HG02970 (cell line): ENCODE results near the gene SPAG16.
"Not testable (repeated sequence)": the region's sequence is repeated elsewhere in the genome, so short reads cannot be mapped to it uniquely, and the experiment has no call there.

ENCODE experiments used
- ATAC-seq: cut with Tn5 transposase; IDR thresholded peaks from one replicate; pipeline ENCODE4 v1.9.1; 2021; ENCODE audit warnings: mild to moderate bottlenecking, moderate library complexity, moderate number of reproducible peaks; ENCODE audit not compliant: unreplicated experiment, low FRiP score

SPAG16 gene

GRCh38 chr2:213688133-213688532 lies 403.9 kb downstream of the SPAG16 start:
- ATAC-seq = no peak

- not testable (repeated sequence) for ATAC-seq
Measured at GRCh38 chr2:213688825-213689224, 404.6 kb downstream of the SPAG16 start.

GRCh38 chr2:213689585-213689984 lies 405.3 kb downstream of the SPAG16 start:
- ATAC-seq = no peak

- no peak for ATAC-seq
Measured at GRCh38 chr2:213691351-213691750, 407.1 kb downstream of the SPAG16 start.

GRCh38 chr2:213696442-213696841 lies 412.2 kb downstream of the SPAG16 start:
- no peak for ATAC-seq

- ATAC-seq = not testable (repeated sequence)
Measured at GRCh38 chr2:213701365-213701764, 417.1 kb downstream of the SPAG16 start.

GRCh38 chr2:213703406-213704098 lies 419.3 kb downstream of the SPAG16 start:
- no peak for ATAC-seq

- ATAC-seq = no peak
Measured at GRCh38 chr2:213710164-213710563, 425.9 kb downstream of the SPAG16 start.

GRCh38 chr2:213718411-213718810 lies 434.1 kb downstream of the SPAG16 start:
- not testable (repeated sequence) for ATAC-seq

- no peak for ATAC-seq
Measured at GRCh38 chr2:213722565-213722964, 438.3 kb downstream of the SPAG16 start.

GRCh38 chr2:213723041-213723560 lies 438.8 kb downstream of the SPAG16 start:
- no peak for ATAC-seq

- ATAC-seq = no peak
Measured at GRCh38 chr2:213723707-213724106, 439.4 kb downstream of the SPAG16 start.

GRCh38 chr2:213726101-213726500 lies 441.8 kb downstream of the SPAG16 start:
- ATAC-seq = no peak

GRCh38 chr2:213733893-213734292 lies 449.6 kb downstream of the SPAG16 start:
- no peak for ATAC-seq

GRCh38 chr2:213740453-213740852 lies 456.2 kb downstream of the SPAG16 start:
- ATAC-seq = no peak

- ATAC-seq = no peak
Measured at GRCh38 chr2:213751446-213751845, 467.2 kb downstream of the SPAG16 start.

- ATAC-seq = no peak
Measured at GRCh38 chr2:213752575-213752974, 468.3 kb downstream of the SPAG16 start.

GRCh38 chr2:213757525-213757924 lies 473.3 kb downstream of the SPAG16 start:
- no peak for ATAC-seq

GRCh38 chr2:213763354-213763753 lies 479.1 kb downstream of the SPAG16 start:
- no peak for ATAC-seq

GRCh38 chr2:213763963-213764362 lies 479.7 kb downstream of the SPAG16 start:
- no peak for ATAC-seq

- no peak for ATAC-seq
Measured at GRCh38 chr2:213764849-213765248, 480.6 kb downstream of the SPAG16 start.

- peak; percentile 36 for ATAC-seq
Measured at GRCh38 chr2:213766062-213766461, 481.8 kb downstream of the SPAG16 start.
